Measurements from ENCODE around the gene HS3ST4.

The HS3ST4 gene

DNA sequence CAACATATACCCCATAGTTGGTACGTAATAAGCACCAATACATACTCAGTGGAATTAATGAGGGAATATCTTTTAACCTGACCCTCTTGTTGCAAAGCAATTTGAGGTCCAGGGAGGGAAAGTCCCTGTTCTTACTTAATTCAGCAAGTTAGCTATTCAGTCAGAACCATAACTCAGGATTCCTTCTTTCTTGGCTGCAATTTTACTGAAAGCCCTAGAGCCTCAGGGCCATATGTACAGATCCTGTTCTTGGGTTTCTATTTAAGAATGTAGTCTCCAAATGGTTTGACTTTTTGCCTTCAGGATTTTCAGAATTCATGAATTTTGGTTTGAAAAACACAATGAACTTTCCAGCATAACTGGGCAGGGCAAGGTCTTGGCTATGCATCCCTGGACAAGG lies 436.5 kb downstream of the HS3ST4 start:
- no peak for DNase-seq

DNA sequence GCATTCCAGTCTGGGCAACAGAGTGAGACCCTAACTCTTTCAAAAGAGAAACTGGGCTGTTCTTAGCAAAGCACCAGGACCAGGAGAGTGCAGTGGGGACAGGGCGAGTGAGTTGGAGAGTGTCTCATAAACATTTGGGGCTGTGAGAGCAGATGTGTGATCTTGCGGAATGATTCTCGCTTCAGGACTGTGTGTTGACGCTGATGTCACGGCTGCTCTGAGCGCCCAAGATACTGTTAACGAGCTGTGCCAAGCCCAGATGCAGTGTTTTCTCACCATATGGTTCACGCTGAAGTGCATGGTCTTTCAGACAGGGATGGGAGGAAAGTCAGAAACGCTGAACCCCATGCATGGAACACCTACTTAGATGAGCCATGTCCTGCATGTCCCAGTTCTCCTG lies 438.2 kb downstream of the HS3ST4 start:
- DNase-seq: no peak

DNA sequence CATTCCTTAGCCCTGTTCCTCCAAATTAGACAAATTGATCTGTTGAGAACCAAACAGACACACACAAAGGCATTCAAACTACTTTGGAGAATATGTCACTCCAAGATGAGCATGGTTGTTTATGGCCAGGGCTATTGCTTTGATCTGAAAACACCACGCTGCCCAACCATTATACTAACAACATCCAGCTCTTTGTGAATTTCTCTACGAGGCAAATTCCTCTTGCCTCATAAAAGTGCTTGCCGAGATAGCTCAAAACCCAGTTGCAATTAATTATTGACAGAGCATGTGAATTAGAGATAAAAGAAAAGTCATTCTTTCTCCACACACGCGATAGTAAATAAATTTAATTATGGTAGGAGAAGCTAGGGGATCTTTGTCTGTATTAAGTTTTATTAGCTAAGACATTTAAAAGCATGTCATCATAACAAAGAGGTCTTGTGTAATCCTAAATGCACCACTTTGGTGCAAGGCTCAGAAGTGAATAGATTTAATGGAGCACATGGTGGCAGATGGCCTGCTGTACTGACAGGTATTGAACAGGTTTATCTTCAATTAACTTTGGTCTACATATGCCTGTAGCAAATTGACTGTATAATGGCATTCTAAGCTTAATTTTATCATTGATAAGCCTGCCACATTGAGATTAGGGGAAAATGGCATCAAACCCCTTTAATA lies 441.8 kb downstream of the HS3ST4 start:
- DNase-seq: no peak

DNA sequence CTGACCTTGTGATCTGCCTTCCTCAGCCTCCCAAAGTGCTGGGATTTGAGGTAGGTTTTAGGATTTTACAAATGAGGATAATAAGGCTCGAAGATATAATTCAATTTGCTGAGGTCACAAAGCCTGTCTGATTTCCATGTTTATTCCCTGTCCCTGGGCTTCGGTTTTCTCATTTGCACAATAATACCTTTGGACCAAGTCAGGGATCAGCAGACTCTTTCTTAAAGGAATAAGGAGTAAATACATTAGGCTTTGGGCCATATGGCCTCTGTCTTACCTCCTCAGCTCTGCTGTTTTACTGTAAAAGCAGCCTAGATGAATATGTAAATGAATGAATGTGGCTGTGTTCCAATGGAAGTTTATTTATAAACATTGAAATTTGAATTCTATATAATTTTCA lies 442.8 kb downstream of the HS3ST4 start:
- DNase-seq: no peak

DNA sequence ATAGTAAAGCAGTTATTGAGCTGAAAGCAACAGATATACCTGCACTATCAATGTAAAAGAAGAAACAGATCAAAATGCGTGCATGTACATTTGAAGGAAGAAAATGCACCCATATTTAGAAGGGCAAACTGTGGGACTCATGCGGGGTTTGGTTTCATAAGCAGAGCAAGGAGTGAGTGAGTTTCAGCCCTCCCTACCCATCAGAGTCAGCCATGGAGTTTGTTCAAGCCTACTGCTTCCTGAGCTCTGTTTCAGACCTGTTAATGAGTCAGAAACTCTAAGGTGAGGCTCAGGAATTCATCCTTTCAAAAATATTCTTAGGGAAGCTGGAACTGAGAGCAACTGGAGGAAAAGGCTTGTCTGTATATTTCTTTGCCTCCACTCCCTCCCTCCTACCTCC lies 446.2 kb downstream of the HS3ST4 start:
- DNase-seq: no peak

DNA sequence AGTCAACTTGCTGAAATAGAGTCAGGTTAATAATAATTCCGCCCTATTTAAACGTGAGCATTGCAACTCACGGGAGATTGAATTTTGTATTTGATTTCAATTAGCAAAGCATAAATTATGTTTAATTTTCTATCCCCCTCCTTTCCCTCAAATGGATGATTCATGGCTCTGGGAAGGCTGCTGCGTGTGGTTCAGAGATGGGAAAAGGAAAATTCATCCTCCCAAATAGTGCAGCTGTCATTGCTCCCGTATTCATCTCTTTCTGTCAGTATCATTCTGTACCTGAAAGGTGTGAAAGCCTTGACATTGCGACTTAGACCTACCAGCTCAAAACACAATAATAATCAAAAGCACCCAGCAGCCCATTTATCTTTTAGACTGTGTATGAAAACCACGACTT lies 447.3 kb downstream of the HS3ST4 start:
- no peak for DNase-seq

DNA sequence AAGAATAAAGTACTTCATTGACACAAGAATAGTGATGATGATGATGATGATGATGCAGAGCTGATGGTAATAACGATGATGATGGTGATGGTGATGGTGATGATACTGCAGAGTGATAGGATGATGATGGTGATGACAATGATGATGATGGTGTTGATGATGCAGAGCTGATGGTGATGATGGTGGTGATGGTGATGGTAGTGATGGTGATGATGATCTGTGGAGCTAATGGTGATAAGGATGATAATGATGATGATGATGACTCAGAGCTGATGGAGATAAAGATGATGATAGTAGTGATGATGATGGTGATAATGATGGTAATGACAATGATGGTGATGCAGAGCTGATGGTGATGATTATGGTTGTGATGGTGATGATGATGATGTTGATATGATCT lies 448.1 kb downstream of the HS3ST4 start:
- DNase-seq: no peak

DNA sequence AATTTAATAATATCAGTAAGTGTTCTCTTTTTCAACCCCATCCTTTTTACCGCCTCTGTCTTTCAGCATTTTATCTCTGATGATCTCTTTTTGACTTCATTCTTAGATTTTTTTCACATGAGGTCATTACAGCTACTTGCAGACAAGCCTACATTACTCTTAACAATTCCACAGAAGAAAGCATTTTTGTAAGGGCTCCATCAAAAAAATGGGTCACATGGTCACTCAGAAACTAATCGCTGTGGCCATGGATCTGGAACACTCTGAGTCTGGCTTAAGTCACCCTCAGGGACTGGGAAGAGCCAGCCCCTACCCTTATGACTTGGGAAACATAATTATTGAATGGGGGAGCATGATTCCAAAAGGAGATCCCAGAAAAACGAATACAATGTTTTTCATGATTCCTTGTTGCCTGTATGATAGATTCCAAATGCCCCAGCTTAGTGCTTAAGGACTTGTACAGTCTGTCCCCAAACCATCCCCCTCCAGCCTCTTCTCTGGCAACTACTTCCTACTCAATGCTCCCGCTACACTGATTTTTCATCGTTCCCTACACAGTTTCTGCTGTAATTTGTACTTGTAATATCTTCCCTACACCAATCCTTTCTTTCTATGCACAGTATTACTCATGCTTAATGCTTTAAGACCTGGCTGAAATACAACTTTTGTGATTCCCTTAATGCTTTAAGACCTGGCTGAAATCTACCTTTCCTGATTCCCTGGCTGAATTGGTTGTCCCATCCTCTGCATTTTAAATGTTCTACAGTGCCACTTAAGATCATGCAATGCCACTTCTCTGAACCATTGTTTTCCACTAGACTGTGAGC lies 457.8 kb downstream of the HS3ST4 start:
- DNase-seq: no peak

DNA sequence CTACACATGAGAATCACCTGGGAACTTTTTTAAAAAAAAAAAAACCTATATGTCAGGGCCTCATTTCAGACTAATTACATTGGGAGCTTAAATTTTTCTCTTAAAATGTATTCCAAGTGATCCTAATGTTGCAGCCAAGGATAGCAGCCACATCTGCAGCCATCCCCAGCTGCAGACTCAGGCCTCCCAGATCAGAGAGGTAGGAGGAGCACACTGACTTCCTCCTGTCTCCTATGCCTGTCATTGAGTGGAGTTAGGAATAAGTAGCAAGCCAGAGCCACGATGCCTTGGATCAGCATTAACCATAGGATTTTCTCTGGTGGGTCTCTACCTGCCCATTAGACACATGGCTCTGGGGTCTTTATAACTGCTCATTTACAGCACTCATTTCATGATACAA lies 463.5 kb downstream of the HS3ST4 start:
- no peak for DNase-seq

DNA sequence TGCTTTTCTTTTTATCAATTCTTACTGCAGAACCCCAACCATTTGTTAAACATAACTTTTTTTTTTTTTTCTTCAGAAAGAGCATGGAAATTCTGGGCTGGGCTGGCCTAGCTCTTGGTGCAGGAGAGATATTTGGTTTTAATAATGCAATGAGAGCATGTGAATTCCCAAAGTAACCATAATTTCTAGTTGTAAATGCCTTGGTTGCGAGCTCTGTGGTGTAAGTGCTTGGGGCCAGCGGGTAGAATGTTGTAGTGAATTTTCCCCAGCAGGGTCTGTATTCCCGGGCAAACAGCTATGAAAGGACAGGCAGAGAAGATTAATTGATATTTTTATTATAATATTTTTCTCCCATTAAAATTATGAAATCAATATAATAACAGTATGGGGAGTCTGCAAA lies 465.6 kb downstream of the HS3ST4 start:
- DNase-seq: no peak

DNA sequence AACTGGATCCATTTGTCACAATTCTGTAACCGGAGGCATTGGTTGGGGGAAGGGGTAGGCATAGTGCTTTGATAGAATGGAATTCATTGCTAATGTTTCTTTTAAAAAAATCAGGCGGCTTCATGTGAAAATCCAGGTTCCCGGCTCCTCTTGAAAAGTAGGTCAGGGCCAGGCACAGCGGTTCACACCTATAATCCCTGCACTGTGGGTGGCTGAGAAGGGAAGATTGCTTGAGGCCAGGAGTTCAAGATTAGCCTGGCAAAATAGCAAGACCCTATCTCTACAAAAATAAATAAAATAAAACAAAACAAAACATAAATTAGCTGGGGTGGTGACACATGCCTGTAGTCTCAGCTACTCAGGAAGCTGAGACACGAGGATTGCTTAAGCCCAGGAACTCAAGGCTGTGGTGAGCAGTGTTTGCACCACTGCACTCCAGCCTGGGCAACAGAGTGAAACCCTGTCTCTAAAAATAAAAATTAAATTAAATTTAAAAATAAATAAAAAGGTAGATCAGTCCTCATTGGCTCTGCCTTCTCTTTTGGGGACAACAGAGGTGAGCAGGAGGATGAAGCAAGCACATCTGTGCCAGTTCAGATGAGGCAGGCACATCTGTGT lies 466.5 kb downstream of the HS3ST4 start:
- DNase-seq: no peak

DNA sequence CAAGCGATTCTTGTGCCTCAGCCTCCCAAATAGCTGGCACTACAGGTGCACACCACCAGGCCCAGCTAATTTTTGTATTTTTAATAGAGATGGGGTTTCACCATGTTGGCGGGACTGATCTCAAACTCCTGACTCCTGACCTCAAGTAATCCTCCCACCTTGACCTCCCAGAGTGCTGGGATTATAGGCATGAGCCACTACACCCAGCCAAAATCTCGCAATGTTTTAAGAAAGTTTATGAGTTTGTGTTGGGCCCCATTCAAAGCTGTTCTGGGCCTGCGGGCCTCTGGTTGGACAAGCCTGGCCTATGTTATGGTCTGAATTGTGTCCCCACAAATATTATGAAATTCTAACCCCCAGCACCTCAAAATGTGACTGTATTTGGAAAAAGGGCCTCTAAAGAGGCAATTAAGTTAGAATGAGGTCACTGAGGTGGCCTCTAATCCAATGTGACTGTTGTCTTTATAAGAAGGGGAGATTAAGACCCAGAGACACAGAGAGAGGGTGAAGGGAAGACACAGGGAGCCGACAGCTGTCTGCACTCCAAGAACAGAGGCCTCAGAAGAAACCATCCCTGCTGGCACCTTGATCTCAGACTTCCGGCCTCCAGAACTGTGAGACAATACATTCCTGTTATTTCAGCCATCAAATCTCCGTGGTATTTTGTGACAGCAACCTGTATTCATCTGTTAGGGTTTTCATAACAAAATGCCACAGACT lies 469.9 kb downstream of the HS3ST4 start:
- no peak for DNase-seq

DNA sequence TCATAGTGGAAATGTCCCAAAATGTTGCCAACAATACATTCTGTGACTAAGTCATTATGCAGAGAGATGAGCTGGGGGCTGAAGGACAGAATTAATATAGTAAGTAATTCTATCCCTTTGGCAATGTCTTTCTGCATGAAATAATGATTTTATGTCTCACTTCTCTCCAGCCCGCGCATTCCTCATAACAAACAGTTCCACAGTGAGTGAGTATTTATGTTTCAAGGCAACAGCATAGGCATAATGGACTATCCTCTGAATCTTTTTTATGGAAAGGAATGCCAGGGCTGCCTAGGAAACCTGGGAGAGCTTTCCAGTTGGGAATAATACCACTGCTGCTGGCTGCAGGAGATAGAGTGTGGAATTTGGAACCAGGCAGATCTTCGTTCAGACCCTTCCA lies 477.7 kb downstream of the HS3ST4 start:
- no peak for DNase-seq

DNA sequence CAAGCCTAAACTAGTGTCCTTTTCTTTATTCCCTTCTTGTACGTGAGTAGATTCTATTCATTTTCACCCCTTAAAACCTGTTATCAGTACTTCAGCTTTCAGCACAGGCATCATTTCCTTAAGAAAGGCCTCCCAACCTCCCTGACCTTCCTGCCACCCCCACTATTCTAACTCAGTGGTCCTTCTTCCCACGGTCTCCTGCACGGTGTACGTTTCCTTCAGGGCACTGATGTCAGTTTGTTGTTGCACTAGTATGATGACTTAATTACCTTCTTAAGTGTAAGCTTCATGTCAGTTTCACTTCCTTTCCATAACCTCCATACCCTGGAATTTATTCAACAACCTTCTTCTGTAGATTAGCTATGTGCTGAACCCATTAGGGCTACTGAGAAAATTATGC lies 484.2 kb downstream of the HS3ST4 start:
- no peak for DNase-seq

DNA sequence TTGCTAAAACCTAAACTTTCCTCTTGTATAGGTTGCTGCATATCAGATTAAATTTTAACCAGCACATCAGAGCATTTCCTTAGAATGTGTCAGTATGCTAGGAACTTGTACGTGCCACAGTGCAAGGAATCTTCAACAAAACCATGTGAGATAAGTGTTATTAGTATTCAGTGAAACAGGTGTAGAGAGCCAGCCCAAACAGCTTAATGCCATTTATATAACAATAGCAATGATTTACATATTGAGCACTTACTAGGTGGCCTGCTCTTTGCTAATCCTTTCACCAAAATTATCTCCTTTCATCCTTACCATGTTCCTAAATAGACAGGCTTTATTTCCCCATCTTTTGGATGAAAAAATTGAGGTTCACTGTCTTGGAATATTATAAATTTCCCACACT lies 485.7 kb downstream of the HS3ST4 start:
- DNase-seq: no peak

DNA sequence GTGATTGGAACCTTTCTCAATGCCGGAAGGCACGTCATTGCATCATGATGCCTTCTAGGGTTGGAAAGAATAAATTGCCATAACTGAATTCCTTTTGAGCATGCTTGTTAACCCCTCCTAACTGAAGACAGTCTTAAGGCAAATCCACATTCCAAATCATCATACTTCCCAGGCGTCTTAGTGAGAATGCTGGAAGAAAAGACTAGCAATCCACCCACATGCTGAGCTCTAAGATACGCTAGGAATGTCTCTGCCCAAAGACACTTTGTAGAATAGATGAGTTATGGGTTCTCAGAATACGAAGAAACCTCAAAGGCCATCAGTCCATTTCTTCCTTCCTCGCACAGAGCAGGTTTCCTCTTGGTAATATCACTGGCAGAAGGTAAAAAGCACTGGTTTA lies 486.5 kb downstream of the HS3ST4 start:
- DNase-seq: no peak

DNA sequence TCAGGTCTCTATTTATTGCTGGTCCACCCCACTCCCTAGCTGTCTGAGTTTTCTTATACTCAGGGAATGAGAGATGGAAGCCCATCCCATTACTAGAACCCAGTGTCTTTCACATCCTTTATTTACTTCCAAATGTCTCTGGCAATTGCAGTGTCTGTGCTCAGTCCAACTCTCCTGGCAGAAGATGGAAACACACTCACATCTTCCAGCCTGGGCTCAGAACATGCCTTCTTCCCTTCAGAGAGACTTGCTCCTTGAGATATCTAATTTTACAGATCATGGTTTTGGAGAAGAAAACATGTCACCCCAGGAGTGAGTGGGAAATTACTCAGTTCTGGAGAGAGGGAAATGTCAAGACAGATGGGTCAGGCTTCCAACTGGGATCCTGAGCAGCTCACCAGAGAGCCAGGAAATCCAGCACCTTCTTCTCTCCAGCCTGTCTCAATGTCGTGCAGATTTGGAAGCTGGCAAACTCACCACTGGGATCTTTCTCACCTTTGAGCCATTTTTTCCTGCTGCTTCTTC lies 494.4 kb downstream of the HS3ST4 start:
- no peak for DNase-seq

Data from T1000 (cell line).